HG03565 (cell line): ENCODE measurements around the gene SPART.
"Not testable (repeated sequence)": the region's sequence is repeated elsewhere in the genome, so short reads cannot be mapped to it uniquely, and the experiment has no call there.

Source experiments
- ATAC-seq: cut with Tn5 transposase; IDR thresholded peaks from one replicate; pipeline ENCODE4 v1.9.1; 2021; ENCODE audit warnings: mild to moderate bottlenecking, moderate library complexity; ENCODE audit not compliant: unreplicated experiment

Gene SPART

DNA sequence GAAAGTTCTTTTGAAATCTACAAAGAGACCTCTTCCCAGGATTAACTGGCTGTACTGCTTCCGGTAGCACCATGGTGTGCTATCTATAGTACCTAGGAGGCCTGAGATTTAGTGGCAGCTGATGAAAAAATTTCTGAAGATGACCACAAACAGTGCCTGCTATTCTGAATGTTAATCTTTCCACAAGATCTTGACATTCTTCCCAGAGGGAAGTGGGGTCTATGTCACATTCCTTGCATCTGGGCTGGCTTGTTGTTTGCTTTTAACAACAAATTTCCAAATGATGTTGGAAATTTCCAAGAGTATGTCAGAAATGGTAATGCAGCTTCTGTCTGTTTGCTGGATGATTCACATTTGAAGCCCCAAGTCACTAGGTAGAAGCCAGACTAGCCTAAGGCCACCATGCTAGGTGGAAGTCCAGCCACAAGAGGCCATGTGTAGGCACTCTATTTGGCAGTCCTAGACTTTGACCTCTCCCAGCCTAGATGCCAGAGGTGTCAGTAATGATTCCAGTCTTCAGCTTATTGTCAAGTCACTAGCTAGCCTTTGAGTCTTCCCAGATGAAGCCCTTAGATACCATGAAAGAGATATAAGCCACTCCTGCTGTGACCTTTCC lies 22.1 kb downstream of the SPART start:
- ATAC-seq: no peak

DNA sequence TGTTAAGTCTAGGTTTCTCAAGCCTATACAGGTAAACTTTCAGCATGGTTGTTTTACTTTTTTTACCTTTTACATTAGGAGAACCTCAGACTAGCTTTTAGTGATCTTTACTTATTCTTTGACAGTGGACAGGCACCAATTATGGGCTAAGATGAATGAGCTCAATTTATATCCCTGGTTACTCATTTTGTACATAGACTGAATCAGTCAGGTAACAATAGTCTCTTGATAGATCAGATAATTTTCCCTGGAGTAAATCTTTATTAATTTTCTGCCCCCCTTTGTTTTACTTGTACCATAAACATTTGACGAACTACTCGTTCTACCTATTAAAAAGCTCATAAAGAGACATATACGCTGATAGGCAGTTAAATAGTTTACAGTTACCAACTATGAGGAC lies 22.8 kb downstream of the SPART start:
- ATAC-seq: no peak

DNA sequence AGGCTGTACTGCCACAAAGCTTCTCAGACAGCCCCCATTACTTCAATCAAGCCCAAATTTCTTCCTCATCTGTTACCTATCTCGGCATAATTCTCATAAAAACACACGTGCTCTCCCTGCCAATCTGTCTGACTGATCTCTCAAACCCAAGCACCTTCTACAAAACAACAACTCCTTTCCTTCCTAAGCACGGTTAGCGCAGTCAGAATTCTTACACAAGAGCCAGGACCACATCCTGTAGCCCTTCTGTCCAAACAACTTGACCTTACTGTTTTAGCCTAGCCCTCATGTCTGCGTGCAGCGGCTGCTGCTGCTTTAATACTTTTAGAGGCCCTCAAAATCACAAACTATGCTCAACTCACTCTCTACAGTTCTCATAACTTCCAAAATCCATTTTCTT lies 26.4 kb downstream of the SPART start:
- not testable (repeated sequence) for ATAC-seq

DNA sequence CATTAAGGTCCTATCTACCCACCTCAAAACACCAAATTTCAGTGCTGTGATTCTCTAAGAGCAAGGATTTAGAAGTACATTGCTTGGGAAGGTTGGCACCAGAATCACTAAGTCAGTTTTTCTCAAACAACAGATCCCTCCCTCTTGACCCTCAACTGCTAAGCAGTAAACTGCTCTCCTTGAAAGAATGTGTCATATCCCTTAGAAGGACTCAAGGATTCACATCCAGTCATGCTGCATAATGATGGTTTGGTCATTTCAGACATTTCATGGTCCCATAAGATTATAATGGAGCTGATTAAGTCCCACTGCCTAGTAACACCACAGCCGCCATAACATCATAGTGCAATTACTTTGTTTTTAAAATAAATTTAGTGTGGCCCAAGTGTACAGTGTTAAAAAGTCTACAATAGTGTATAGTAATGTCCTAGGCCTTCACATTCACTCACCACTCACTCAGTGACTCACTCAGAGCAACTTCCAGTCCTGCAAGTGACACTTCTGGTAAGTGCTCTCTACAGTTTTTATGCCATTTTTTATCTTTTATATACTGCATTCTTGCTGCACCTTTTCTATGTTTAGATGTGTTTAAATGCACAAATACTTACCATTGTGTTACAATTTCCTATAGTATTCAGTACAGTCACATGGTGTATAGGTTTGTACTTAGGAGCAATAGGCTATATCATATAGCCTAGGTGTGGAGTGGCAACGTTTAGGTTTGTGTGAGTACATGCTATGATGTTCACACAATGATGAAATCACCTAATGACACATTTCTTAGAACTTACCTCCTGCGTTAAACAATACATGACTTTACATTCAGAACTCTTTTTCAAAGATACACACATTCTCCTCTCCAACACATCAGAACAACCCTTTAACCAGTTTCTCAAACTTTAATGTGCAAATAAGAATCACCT lies 32.9 kb downstream of the SPART start:
- no peak for ATAC-seq

DNA sequence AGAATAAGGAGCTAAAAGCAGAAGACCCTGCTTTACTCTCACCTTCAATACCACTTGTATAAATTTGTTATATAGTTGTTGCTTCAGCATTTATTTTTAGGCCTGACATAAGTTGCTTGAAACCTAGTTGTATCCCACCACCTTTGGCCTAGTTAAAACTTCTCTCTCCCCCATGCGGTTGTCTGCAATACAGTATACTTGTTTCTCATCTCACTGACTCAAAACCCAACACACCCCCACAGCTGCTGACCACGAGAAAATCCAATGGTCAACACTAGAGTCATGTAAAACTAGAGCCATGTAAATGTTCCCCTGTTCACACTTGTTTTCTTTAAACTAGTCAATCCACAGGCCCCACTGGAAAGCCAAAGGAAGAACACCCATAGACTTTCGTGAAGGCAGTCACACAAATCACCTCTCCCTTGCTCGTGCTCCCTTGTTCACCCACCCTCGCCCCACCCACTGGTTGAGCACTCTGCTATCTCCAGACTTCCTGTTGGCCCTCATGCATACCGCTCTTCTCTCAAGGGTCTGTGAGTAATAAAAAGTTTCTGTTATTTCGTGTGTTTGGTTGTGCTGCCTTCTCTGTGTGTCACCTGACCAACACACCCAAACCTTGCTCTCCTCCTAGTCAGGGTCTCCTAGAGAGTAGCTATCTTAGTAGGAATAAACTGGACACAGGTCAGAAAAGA lies 35.6 kb downstream of the SPART start:
- peak; percentile 83 for ATAC-seq

DNA sequence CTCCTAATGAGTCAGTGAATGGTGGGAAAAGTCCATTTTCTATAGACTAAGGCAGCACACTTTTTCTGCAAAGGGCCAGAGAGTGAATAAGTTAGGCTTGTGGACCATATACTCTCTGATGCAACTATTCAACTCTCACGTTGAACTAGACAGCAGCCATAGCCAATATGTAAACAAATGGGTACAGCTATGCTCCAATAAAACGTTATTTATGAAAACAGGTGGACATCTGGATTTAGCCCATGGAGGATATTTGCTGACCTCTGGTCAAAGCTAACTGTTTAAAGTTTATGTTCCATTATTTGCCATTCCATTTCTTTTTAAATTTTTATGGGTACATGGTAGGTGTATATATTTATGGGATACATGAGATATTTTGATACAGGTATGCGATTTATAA lies 43.9 kb downstream of the SPART start:
- no peak for ATAC-seq

DNA sequence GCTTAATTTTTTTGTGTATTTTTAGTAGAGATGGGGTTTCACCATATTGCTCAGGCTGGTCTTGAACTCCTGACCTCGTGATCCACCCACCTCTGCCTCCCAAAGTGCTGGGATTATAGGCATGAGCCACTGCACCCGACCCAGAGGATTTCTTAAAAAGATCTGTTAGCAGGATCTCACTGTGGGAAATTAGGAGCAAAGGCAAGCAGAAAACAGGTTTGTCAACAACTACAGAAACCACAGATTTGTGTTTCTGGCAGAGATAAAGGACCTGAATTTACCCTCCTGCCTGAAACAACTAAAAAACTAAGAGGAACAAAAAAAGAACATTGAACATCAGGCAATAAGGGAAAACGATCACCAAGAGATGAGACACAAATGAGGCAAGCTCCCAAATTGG lies 46.7 kb downstream of the SPART start:
- ATAC-seq: not testable (repeated sequence)

DNA sequence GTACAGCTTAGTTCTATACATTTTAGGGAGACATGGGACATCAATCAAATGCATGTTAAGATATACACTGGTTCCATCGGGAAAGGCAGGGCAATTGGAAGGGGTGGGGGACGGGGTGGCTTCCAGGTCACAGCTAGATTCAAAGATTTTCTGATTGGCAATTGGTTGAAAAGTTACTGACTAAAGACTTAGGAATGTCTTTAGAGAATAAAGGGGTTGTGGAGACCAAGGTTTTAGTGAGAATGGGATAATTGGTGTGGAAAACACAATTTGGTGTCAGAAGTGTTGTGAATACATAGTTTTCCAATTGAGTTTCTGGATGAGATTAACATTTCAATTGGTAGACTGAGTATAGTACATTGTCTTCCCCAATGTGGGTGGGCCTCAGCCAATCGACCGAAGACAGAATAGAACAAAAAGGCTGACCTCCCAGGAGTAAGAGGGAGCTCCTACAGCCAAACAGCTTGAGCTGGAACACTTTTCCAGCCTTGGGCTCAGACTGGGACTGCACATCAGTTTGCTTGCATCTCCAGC lies 47.6 kb downstream of the SPART start:
- ATAC-seq: no peak

DNA sequence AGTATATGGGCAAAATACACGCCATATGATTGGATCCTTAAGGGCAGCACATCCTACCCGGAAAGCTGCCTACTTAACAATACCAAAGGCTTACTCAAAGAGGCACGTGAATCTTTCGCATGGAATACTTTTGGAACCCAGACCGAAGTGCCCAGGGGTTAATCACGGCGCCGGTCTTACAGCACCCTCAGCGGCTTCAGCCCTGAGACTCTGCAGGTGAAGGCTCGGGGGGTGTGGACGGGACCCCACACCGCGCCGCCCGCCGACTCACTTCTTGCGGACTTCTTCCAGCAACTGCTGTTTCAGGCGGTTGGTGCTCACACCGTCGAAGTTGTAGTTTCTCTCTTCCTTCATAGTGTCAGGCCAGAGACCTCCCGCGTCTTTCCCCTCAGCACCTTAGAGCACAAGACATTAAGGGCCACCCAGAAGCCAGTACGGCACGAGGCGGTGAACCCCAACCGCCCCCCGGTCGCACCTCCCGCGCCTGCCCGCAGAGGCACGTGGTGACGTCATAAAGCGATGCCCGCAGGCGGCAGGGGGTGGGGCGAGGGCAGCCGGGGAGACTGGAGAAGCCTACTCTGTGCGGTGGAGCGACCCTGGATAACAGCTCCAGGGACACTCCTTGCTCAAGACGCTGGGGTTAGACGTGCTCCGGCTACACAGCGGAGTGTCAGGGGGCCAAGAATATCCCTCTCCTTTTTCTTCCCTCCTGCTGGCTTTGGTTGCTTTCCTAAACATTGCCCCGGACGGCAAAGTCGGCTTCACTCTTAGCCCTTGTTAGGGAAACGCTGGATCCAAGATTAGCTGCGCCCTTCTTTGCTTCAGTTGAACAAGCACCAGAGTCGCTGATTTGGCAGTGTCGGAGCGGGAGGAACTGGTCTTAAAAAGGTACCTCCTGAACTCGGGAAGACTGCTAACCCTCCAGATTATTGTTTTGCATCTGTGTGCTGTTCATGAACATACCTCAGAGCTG lies 48.5 kb downstream of the SPART start, which contains the start of gene CCDC169:
TSS of gene CCDC169 (minus strand) at position 449 of the 973 bp plus-strand sequence. CDS start at position 354, 95 bp downstream.
- ATAC-seq: peak; percentile 52

DNA sequence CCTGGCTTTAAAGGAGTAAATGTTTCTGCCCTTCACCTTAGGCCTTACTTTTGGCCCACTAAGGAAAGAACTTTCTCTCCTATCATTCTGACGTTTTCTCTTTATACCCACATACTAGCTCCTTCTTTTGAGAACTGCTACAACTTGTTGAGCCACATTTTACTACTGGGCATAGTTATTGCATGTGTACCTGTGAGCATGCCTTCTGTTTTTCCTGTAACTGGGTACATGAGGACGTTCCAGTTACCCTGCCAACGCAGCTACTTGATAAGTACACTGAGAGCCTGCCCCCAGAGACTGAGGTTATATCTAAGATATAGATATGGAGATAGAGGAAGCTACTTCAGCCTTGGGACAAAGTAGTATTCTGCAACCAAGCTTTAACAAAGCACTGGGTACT lies 52.1 kb downstream of the SPART start:
- ATAC-seq: no peak

DNA sequence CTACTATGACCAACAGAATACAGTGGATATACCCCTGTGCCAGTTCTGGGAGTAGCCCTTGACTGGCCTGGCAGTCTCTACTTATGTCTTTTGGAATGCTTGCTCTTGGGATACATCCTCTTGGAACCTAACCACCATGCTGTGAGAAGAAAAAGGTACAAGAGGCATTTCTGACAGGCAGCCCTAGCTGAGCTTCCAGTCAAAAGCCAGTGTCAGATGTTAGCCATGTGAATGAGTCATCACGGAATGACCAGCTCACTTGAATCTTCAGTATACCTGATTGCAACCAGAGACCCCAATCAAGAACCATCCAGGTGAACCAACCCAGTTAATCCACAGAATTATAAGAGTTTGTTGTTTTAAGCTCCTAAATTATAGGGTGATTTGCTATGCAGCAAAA lies 52.7 kb downstream of the SPART start:
- ATAC-seq: no peak

DNA sequence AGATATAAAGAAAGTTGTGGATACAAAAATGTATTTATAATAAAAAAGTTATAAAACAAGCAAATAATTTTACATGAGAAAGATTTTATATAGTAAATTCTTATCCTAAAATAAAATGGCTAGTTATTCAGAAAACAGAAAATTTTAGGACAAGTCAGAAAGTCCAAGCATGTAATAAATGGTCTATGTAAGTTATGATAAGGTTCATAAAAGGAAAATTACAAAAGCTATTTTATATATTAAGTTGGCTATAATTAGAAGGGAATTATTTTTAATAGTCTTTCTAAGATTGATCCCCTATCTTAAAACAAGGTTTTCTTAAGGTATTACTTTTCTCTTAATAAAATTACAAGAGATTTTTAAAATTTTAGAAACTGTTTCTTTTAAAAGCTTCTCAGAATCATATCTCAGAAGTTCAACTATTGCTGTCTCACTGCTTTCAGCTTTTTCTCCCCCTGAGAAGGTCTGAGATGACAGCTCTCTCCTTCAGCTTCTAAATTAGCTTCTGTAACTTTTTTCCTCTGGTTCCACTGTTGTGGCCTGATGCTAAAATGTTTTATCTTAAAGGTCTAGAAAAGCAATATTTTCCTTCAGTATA lies 57.3 kb downstream of the SPART start:
- no peak for ATAC-seq

DNA sequence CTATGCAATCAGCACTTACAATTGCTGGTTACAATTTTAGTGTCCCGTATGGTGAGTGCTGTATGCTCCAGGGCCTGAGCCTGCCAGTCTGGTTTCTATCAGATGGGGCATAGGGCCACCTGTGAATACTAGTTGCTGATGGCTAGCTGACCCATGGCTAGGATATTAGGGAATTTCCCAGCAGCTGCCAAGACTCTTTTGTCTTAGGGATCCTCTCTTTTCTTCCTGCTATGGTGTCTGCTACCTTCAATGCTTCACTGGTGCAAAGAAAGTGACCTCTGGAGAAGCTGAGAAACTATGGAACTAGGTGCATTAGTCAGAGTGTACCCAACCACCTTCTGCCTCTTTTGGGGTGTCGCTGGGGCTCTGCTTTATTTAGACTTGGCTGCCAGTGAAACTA lies 60.2 kb downstream of the SPART start:
- ATAC-seq: no peak

DNA sequence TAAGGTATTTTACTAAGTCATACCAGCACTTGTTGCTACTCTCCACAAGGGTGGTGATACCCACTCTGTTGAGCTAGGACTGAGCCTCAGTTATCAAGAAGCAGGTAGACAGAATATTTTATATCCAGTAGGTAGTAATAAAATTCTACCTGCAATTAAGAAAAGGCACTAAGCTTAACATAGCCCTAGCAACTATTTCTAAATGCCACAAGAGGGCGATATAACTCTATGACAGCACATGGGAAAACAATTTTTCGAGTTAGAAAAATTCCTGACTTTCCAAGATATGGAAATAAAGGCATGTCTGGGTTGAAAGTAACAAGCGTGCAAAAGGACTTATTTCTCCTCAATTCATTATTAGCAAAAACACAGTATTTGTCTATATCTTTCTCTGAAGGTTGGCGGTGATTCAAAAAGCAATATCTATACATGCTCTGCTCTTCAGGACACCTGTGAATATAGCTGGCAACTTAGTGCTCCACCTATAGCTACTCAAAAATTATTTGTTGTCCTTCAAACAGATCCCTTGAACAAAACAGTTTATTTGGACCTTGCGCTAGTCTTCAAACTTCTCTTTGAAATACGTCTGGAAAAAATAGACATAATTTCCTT lies 63.3 kb downstream of the SPART start:
- no peak for ATAC-seq

DNA sequence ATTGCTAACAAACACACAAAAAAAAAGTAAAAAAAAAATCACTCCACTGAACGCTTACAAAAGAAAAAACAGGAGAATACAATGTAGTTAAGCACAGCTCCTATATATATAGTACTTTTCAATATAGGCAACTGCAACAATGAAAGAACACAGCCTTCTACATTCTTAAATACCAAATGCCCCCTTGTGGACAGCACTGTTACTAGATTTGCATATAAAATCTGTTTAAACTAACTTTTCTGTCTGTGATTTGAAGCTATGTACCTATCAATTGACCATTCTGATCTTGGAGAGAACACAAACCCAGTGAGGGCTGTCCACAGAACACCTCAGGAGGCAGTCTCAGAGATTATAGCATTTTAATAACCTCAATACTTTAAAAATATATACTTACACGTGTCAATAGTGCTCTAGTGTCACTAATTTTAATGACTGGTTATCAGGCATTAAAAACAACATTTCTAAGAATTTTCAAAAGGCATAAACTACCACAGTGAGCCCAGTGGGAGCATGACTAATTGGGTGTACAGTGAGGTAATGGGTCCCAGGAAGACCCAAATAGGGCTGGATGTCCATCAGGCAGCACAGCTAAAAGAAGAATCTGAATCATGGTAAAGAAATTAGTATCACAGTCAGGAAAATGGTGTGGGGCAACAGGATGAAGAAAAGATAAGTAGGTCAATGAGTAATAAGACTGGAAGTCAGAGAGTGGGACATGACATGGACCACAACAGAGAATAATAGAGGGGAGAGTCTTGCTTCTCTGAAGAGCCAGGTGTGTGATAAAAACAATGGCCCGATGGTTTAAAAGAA lies 70.8 kb downstream of the SPART start:
- ATAC-seq: no peak

DNA sequence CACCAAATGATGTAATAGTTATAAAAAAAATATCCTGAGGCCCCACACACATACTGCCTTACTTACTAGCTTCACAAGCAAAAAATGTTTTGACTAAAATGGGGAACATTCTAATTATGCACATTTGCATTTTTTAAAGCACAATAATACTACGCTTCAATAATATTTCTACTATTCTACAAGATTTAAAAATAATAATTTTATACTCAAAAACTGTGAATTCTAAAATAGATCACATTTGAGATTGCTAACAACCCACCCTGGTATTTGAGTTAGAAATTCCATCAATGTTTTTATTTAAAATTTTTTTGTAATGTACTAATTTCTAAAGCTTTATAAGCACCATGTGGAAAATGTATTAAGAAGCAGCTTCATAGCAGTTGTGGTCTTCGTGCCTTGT lies 72.8 kb downstream of the SPART start:
- ATAC-seq: no peak

DNA sequence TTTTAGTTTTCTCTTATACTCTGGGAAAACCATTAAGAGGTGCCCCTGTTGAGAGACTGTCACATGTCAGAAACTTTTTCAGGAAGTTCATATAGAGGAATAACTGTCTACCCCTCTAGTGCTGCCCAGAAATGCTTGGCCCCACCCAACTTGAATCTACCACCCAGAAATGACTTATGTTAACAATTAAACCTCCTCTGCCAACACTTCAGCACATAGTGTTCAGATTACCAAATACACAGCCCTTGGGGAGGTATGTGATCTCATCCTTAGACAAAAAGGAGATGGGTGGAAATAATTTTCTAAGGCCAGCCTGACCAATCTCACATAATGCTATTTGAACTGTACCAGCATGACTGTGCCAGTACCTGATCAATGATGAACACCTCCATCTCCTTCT lies 84.2 kb downstream of the SPART start:
- ATAC-seq: no peak

DNA sequence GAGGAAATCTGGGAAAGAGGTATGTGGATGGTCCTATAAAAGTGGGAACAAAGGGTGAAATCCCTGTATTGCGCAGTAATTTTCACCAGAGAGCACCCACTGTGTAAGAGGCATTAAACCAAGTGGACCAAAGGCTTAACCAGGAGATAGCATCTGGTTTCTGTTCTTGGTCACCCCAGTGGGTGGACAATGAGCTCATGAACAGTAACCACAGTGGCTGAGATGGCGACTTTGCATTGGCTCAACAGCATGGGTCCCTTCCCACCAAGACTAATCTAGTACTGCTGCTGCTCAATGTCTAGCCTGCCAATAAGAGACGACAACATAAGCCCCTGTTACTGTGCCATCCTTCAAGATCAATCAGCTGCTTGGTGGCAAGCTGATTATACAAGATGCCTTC lies 85.2 kb downstream of the SPART start:
- no peak for ATAC-seq
